22Rv1 (cell line): ENCODE measurements around the gene GRAMD1B.

Experiments used
- ZFX ChIP-seq: fragments of 450-650 bp; IDR thresholded peaks from 2 replicates; pipeline ENCODE4 v1.6.1; 2017; ENCODE audit warnings: antibody characterized with exemption, borderline replicate concordance
- TF ChIP-seq, protein P1 (sequence below): fragments of 450-650 bp; IDR thresholded peaks from 2 replicates; pipeline ENCODE4 v1.5.1; 2017; ENCODE audit warnings: mild to moderate bottlenecking

DNA sequence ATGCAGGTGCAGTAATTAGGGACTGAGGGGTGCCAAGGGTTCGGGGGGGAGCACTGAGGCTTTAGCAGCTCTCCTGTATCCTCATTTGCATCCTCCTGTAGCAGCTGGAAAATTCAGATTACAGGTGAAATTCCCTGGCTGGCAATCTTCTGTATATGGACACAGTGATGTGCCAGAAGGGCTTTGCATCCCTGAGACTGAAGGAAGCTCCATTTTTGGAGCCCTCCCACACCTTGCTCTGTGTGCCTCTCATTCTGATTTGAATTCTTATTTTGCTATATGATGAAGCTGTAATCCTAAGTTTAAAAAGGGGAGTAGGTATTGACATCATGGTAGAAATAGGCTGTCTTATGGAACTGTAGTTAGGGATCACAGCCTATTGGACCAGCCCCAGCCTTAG is 177.7 kb downstream of the GRAMD1B start:
- TF ChIP-seq, protein P1, sequence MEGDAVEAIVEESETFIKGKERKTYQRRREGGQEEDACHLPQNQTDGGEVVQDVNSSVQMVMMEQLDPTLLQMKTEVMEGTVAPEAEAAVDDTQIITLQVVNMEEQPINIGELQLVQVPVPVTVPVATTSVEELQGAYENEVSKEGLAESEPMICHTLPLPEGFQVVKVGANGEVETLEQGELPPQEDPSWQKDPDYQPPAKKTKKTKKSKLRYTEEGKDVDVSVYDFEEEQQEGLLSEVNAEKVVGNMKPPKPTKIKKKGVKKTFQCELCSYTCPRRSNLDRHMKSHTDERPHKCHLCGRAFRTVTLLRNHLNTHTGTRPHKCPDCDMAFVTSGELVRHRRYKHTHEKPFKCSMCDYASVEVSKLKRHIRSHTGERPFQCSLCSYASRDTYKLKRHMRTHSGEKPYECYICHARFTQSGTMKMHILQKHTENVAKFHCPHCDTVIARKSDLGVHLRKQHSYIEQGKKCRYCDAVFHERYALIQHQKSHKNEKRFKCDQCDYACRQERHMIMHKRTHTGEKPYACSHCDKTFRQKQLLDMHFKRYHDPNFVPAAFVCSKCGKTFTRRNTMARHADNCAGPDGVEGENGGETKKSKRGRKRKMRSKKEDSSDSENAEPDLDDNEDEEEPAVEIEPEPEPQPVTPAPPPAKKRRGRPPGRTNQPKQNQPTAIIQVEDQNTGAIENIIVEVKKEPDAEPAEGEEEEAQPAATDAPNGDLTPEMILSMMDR, result no peak
- TF ChIP-seq ZFX, result no peak
